ENCODE data around the gene ZNF784.

DNA sequence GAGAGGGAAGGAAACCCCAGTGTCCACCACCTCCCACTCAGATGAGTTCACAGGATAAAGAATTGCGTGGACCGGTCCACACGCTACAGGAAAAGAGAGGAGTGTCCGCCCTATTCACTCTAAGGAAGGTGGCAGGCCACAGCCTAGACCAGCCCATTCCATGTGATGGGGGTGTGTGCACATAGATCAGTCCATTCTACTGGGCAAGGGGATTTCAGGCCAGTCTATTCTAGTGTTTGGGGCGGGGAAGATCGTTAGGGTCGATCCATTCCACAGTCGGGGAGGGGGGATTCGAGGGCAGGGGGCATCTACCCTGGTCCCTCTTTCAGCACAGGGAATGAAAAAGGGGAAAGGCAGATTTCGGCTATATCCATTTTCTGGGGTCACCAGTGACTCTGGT lies 32.8 kb downstream of the ZNF784 start:
- TF ChIP-seq POLR2AphosphoS5 (IDR thresholded peaks at IDR 0.05; ENCODE audit: low read depth, low read length) = no peak
- no peak for TF ChIP-seq TAF1 (IDR thresholded peaks at IDR 0.05; ENCODE audit: borderline replicate concordance, insufficient read depth, low read length)

All from PFSK-1 (cell line).